Measurements from ENCODE around the gene RIN2.

- no peak for TF ChIP-seq CTCF (IDR thresholded peaks at IDR 0.05 in 2 of 3, conservative IDR thresholded peaks at IDR 0.05 in 1 of 3; ENCODE audit: borderline replicate concordance in 1 of 3, insufficient read depth in 1 of 3, low read depth in 2 of 3, low read length in 2 of 3)
- no peak for TF ChIP-seq ZNF274 (IDR thresholded peaks at IDR 0.05; ENCODE audit: low read depth, low read length)
- no peak for TF ChIP-seq JUND (IDR thresholded peaks at IDR 0.05)
- TF ChIP-seq EZH2phosphoT487 (IDR thresholded peaks at IDR 0.05; ENCODE audit: borderline replicate concordance) = no peak
- no peak for TF ChIP-seq RAD21 (IDR thresholded peaks at IDR 0.05; ENCODE audit: low read depth)
- TF ChIP-seq POLR2A (IDR thresholded peaks at IDR 0.05; ENCODE audit: borderline replicate concordance, extremely low read depth, insufficient read depth, insufficient read length) = no peak
Observed at GRCh38 chr20:19712721-19713260, 45.3 kb upstream of the RIN2 start.

Data from HCT116 (cell line).